Muscle layer of duodenum (tissue), 2 donors: ENCODE measurements around the gene UCKL1.

Experiments used
- H3K27ac ChIP-seq: one replicate; pipeline ENCODE4 v1.7.0; 2013; ENCODE audit warnings: mild to moderate bottlenecking, low read length
- H3K27me3 ChIP-seq: one replicate; pipeline ENCODE4 v1.7.0; 2013; ENCODE audit warnings: low read depth, mild to moderate bottlenecking, control low read depth, low read length
- H3K36me3 ChIP-seq, 2 donors: one replicate each; pipeline ENCODE4 v1.7.0; 2013; ENCODE audit warnings: low read length in 2 of 2, control low read depth in 1 of 2, mild to moderate bottlenecking in 1 of 2; ENCODE audit not compliant: insufficient read depth in 2 of 2, control insufficient read depth in 1 of 2
- H3K4me1 ChIP-seq, 2 donors: one replicate each; pipeline ENCODE4 v1.7.0; 2013; ENCODE audit warnings: low read length in 2 of 2, mild to moderate bottlenecking in 2 of 2, control low read depth in 1 of 2, moderate library complexity in 1 of 2; ENCODE audit not compliant: insufficient read depth in 2 of 2, control insufficient read depth in 1 of 2
- H3K4me3 ChIP-seq, 2 donors: one replicate each; pipeline ENCODE4 v1.7.0; 2013; ENCODE audit warnings: low read length in 2 of 2, low read depth in 1 of 2, mild to moderate bottlenecking in 1 of 2
- H3K9me3 ChIP-seq, 2 donors: one replicate each; pipeline ENCODE4 v1.7.0; 2013; ENCODE audit warnings: low read length in 2 of 2, control low read depth in 1 of 2, mild to moderate bottlenecking in 1 of 2; ENCODE audit not compliant: control insufficient read depth in 1 of 2
- donor health status: healthy.

The UCKL1 gene

GRCh38 chr20:63955827-63956663, at the start of gene UCKL1:
TSS of gene UCKL1 (minus strand) at chr20:63956416. CDS start at chr20:63956372, 44 bp downstream.
- no peaks in the 10 kb centered on the region for H3K27me3 ChIP-seq
- H3K27ac ChIP-seq = peak within 1 kb of the TSS; percentile 56
- H3K4me1 ChIP-seq = peaks cover 10 to 57% of the 10 kb centered on the region in 2 donors
- H3K9me3 ChIP-seq = no peaks in the 10 kb centered on the region
- H3K4me3 ChIP-seq = peak within 1 kb of the TSS; percentile 76 to 96
- H3K36me3 ChIP-seq = peaks cover 0 to 15% of the 10 kb centered on the region in 2 donors

- no peak overlapping the region for H3K27ac ChIP-seq
- peaks cover 46 to 70% of the 10 kb centered on the region in 2 donors for H3K36me3 ChIP-seq
- H3K27me3 ChIP-seq = no peaks in the 10 kb centered on the region
- H3K4me3 ChIP-seq = no peak overlapping the region
- H3K4me1 ChIP-seq = peaks cover 0 to 5% of the 10 kb centered on the region in 2 donors
- H3K9me3 ChIP-seq = no peaks in the 10 kb centered on the region
Measured at GRCh38 chr20:64005394-64005793, 49.2 kb upstream of the UCKL1 start.

GRCh38 chr20:64003960-64004725, 47.9 kb upstream of the UCKL1 start:
- no peaks in the 10 kb centered on the region for H3K27me3 ChIP-seq
- H3K4me1 ChIP-seq = peaks cover 0 to 5% of the 10 kb centered on the region in 2 donors
- H3K9me3 ChIP-seq = no peaks in the 10 kb centered on the region
- no peak overlapping the region for H3K4me3 ChIP-seq
- H3K27ac ChIP-seq = no peak overlapping the region
- H3K36me3 ChIP-seq = peaks cover 44 to 70% of the 10 kb centered on the region in 2 donors

- Histone ChIP-seq H3K4me3 (no peak overlapping the region), H3K27me3 (no peaks in the 10 kb centered on the region), H3K4me1 (peaks cover 0 to 5% of the 10 kb centered on the region in 2 donors), H3K27ac (no peak overlapping the region), H3K9me3 (no peaks in the 10 kb centered on the region), H3K36me3 (peaks cover 47 to 70% of the 10 kb centered on the region in 2 donors)
Measured at GRCh38 chr20:64001607-64002011, 45.4 kb upstream of the UCKL1 start.

GRCh38 chr20:64000906-64001305, 44.7 kb upstream of the UCKL1 start:
- Histone ChIP-seq H3K27ac (no peak overlapping the region), H3K4me3 (no peak overlapping the region), H3K27me3 (no peaks in the 10 kb centered on the region), H3K4me1 (peaks cover 0 to 5% of the 10 kb centered on the region in 2 donors), H3K36me3 (peaks cover 44 to 75% of the 10 kb centered on the region in 2 donors), H3K9me3 (no peaks in the 10 kb centered on the region)

GRCh38 chr20:63982937-63983336, 26.7 kb upstream of the UCKL1 start:
- peaks cover 19 to 44% of the 10 kb centered on the region in 2 donors for H3K36me3 ChIP-seq
- no peak overlapping the region for H3K4me3 ChIP-seq
- no peaks in the 10 kb centered on the region for H3K9me3 ChIP-seq
- no peak overlapping the region for H3K27ac ChIP-seq
- peaks cover 4 to 30% of the 10 kb centered on the region in 2 donors for H3K4me1 ChIP-seq
- no peaks in the 10 kb centered on the region for H3K27me3 ChIP-seq

GRCh38 chr20:63980806-63981728, 24.9 kb upstream of the UCKL1 start, which contains the start of gene PRPF6:
TSS of gene PRPF6 (plus strand) at chr20:63981132. CDS start at chr20:63981246, 114 bp downstream.
- no peak within 1 kb of the TSS for H3K27ac ChIP-seq
- H3K27me3 ChIP-seq = no peaks in the 10 kb centered on the region
- no peaks in the 10 kb centered on the region for H3K9me3 ChIP-seq
- peaks cover 19 to 32% of the 10 kb centered on the region in 2 donors for H3K36me3 ChIP-seq
- H3K4me1 ChIP-seq = peaks cover 4 to 30% of the 10 kb centered on the region in 2 donors
- H3K4me3 ChIP-seq = peak within 1 kb of the TSS; percentile 78 to 96

- H3K4me1 ChIP-seq = peaks cover 4 to 30% of the 10 kb centered on the region in 2 donors
- H3K36me3 ChIP-seq = peaks cover 18 to 25% of the 10 kb centered on the region in 2 donors
- H3K4me3 ChIP-seq = peak overlapping the region; percentile 78 to 96
- no peaks in the 10 kb centered on the region for H3K9me3 ChIP-seq
- H3K27me3 ChIP-seq = no peaks in the 10 kb centered on the region
- H3K27ac ChIP-seq = no peak overlapping the region
Measured at GRCh38 chr20:63980317-63980805, 24.1 kb upstream of the UCKL1 start.

- H3K4me1 ChIP-seq = peaks cover 4 to 30% of the 10 kb centered on the region in 2 donors
- peak within 1 kb of the TSS; percentile 78 to 96 for H3K4me3 ChIP-seq
- no peak within 1 kb of the TSS for H3K27ac ChIP-seq
- H3K36me3 ChIP-seq = peaks cover 12 to 19% of the 10 kb centered on the region in 2 donors
- H3K9me3 ChIP-seq = no peaks in the 10 kb centered on the region
- H3K27me3 ChIP-seq = no peaks in the 10 kb centered on the region
Measured at GRCh38 chr20:63979557-63980316, 23.5 kb upstream of the UCKL1 start, which contains the start of gene SAMD10. TSS of gene SAMD10 (minus strand) at chr20:63979642. CDS start at chr20:63979467, 175 bp downstream.

- peaks cover 4 to 32% of the 10 kb centered on the region in 2 donors for H3K4me1 ChIP-seq
- H3K27ac ChIP-seq = no peak overlapping the region
Measured at GRCh38 chr20:63979229-63979556, 23.0 kb upstream of the UCKL1 start.

More at GRCh38 chr20:63979229-63979556, 23.0 kb upstream of the UCKL1 start:
- no peaks in the 10 kb centered on the region for H3K27me3 ChIP-seq
- H3K36me3 ChIP-seq = peaks cover 8 to 14% of the 10 kb centered on the region in 2 donors
- H3K4me3 ChIP-seq = peak overlapping the region; percentile 52 to 60
- no peaks in the 10 kb centered on the region for H3K9me3 ChIP-seq
